ENCODE data around the gene PRKN.

Gene PRKN

GRCh38 chr6:162099685-162100084, 627.9 kb downstream of the PRKN start (continued):
- TF ChIP-seq ZNF148 (tag by site-specific recombination; IDR thresholded peaks at IDR 0.05; ENCODE audit: borderline replicate concordance), result no peak
- TF ChIP-seq GFI1B (tag by site-specific recombination; IDR thresholded peaks at IDR 0.05), result no peak
- TF ChIP-seq ZNF654 (tag by site-specific recombination; IDR thresholded peaks at IDR 0.05; ENCODE audit: low read depth), result no peak
- TF ChIP-seq ZNF266 (tag by site-specific recombination; IDR thresholded peaks at IDR 0.05; ENCODE audit: low read depth), result no peak
- TF ChIP-seq ZXDB (tag by site-specific recombination; IDR thresholded peaks at IDR 0.05), result no peak
- no peak for TF ChIP-seq ZNF621 (tag by site-specific recombination; IDR thresholded peaks at IDR 0.05)
- TF ChIP-seq ZNF132 (tag by site-specific recombination; IDR thresholded peaks at IDR 0.05; ENCODE audit: borderline replicate concordance), result no peak
- no peak for TF ChIP-seq ZNF426 (tag by site-specific recombination; IDR thresholded peaks at IDR 0.05)
- no peak for TF ChIP-seq ZBTB7A (tag by site-specific recombination; IDR thresholded peaks at IDR 0.05; ENCODE audit: low read depth)
- TF ChIP-seq ZNF623 (tag by site-specific recombination; IDR thresholded peaks at IDR 0.05), result no peak
- no peak for TF ChIP-seq ZNF585B (tag by site-specific recombination; IDR thresholded peaks at IDR 0.05)
- no peak for TF ChIP-seq ZNF280D (tag by site-specific recombination; IDR thresholded peaks at IDR 0.05)
- peak; percentile 50; the same call in 1 of the 2 replicates for TF ChIP-seq ZBTB21 (tag by site-specific recombination; IDR thresholded peaks at IDR 0.05)
- no peak for TF ChIP-seq TRIM28 (IDR thresholded peaks at IDR 0.05; ENCODE audit: borderline replicate concordance, low read length)
- no peak for TF ChIP-seq GLIS1 (tag by site-specific recombination; IDR thresholded peaks at IDR 0.05)
- TF ChIP-seq ZNF175 (tag by site-specific recombination; IDR thresholded peaks at IDR 0.05), result no peak
- TF ChIP-seq IKZF3 (tag by site-specific recombination; IDR thresholded peaks at IDR 0.05), result no peak
- no peak for TF ChIP-seq ZBTB10 (tag by site-specific recombination; IDR thresholded peaks at IDR 0.05)
- no peak for TF ChIP-seq ZNF701 (tag by site-specific recombination; IDR thresholded peaks at IDR 0.05)
- TF ChIP-seq SP3 (tag by site-specific recombination; IDR thresholded peaks at IDR 0.05), result peak; percentile 32; the same call in 1 of the 2 replicates
- no peak for TF ChIP-seq HIC1 (tag by site-specific recombination; IDR thresholded peaks at IDR 0.05)
